Stimulated activated CD4-positive, alpha-beta T cell treated with anti-CD3 and anti-CD28 coated beads, Interleukin-12 subunit alpha, Interleukin-12 subunit beta, amount 100 ng/mL, for 4 hours (primary cell): ENCODE measurements around the gene ATP2B3.

Experiments
- DNase-seq: peaks from one replicate; pipeline ENCODE4 v3.0.0-alpha.2; 2020

The ATP2B3 gene

GRCh38 chrX:153624196-153625091 is 107.0 kb downstream of the ATP2B3 start:
- no peak for DNase-seq

- no peak for DNase-seq
Measured at GRCh38 chrX:153625271-153626024, 108.0 kb downstream of the ATP2B3 start.

GRCh38 chrX:153626025-153626633 is 108.7 kb downstream of the ATP2B3 start:
- no peak for DNase-seq

- no peak for DNase-seq
Measured at GRCh38 chrX:153626863-153627674, 109.6 kb downstream of the ATP2B3 start.

GRCh38 chrX:153627675-153628111 is 110.3 kb downstream of the ATP2B3 start:
- no peak for DNase-seq

- DNase-seq = no peak
Measured at GRCh38 chrX:153628129-153628528, 110.7 kb downstream of the ATP2B3 start.

- DNase-seq = no peak
Measured at GRCh38 chrX:153628665-153629064, 111.2 kb downstream of the ATP2B3 start.

- no peak for DNase-seq
Measured at GRCh38 chrX:153631346-153631745, 113.9 kb downstream of the ATP2B3 start.

- DNase-seq = no peak
Measured at GRCh38 chrX:153631907-153632594, 114.6 kb downstream of the ATP2B3 start.
